HepG2 (cell line): ENCODE data around the gene IST1. TPM values are rescaled to one million over a fixed set of nuclear protein-coding genes. Genes with fewer than 3 reads are reported as not detected.

Experiments used
- EHMT2 ChIP-seq: fragments of 200-600 bp; sonication (generic); IDR thresholded peaks from 2 replicates; pipeline ENCODE4 v1.7.0; 2017; ENCODE audit warnings: antibody characterized with exemption, low read depth, low read length, borderline replicate concordance
- GPN1 ChIP-seq: sonication (generic); formaldehyde crosslinking; IDR thresholded peaks from 2 replicates; pipeline ENCODE4 v1.5.1; 2020; ENCODE audit warnings: missing genetic modification reagents, borderline replicate concordance
- GTF3A ChIP-seq: sonication (generic); formaldehyde crosslinking; conservative IDR thresholded peaks from 2 replicates; pipeline ENCODE4 v1.4.0; 2020; ENCODE audit warnings: mild to moderate bottlenecking, missing genetic modification reagents
- HIC2 ChIP-seq: sonication (generic); formaldehyde crosslinking; IDR thresholded peaks from 2 replicates; pipeline ENCODE4 v1.9.0; 2022; ENCODE audit warnings: low read depth, missing genetic modification reagents
- HNF1B ChIP-seq: sonication (generic); formaldehyde crosslinking; IDR thresholded peaks from 2 replicates; pipeline ENCODE4 v1.5.1; 2020; ENCODE audit warnings: mild to moderate bottlenecking, moderate library complexity, missing genetic modification reagents
- ISL2 ChIP-seq: sonication (generic); formaldehyde crosslinking; IDR thresholded peaks from 2 replicates; pipeline ENCODE4 v1.5.0; 2020; ENCODE audit warnings: missing genetic modification reagents
- KDM1A ChIP-seq: IDR thresholded peaks from 2 replicates; pipeline ENCODE4 v1.6.1; 2016; ENCODE audit warnings: missing compliant biosample characterization
- MAZ ChIP-seq, 2 experiments: sonication (generic) in 1 of 2; formaldehyde crosslinking in 1 of 2; IDR thresholded peaks; 2 replicates each; pipeline versions ENCODE4 v1.5.0 to v1.6.1; 2012 to 2020; ENCODE audit warnings: low read depth in 2 of 2, mild to moderate bottlenecking in 2 of 2, borderline replicate concordance in 1 of 2, improper control_type of control experiment in 1 of 2, low read length in 1 of 2, missing genetic modification reagents in 1 of 2, moderate library complexity in 1 of 2
- PTBP1 ChIP-seq: fragments of 200-400 bp; formaldehyde crosslinking; IDR thresholded peaks from 2 replicates; pipeline ENCODE4 v1.6.1; 2018; ENCODE audit warnings: low read length, low read depth; ENCODE audit not compliant: poor library complexity, severe bottlenecking
- SMC3 ChIP-seq: IDR thresholded peaks from 2 replicates; pipeline ENCODE4 v1.6.1; 2011; ENCODE audit warnings: low read length, improper control_type of control experiment
- SNAPC5 ChIP-seq: sonication (generic); formaldehyde crosslinking; IDR thresholded peaks from 2 replicates; pipeline ENCODE4 v1.8.1; 2023; ENCODE audit warnings: mild to moderate bottlenecking, missing genetic modification reagents, borderline replicate concordance
- SP1 ChIP-seq, 2 experiments: fragments of 450-650 bp in 1 of 2; sonication (generic) in 1 of 2; formaldehyde crosslinking in 1 of 2; IDR thresholded peaks; 2 replicates each; pipeline versions ENCODE4 v1.4.0 to v1.6.1; 2016 to 2020; ENCODE audit warnings: missing genetic modification reagents in 1 of 2
- ZNF350 ChIP-seq: sonication (generic); formaldehyde crosslinking; IDR thresholded peaks from 2 replicates; pipeline ENCODE4 v1.4.0; 2020; ENCODE audit warnings: mild to moderate bottlenecking, low read depth, missing genetic modification reagents, borderline replicate concordance
- ZNF512B ChIP-seq: sonication (generic); formaldehyde crosslinking; IDR thresholded peaks from 2 replicates; pipeline ENCODE4 v1.5.1; 2020; ENCODE audit warnings: missing genetic modification reagents, mild to moderate bottlenecking, borderline replicate concordance
- ZNF777 ChIP-seq: sonication (generic); formaldehyde crosslinking; IDR thresholded peaks from 2 replicates; pipeline ENCODE4 v1.4.0; 2020; ENCODE audit warnings: missing genetic modification reagents
- ZNF883 ChIP-seq: sonication (generic); formaldehyde crosslinking; IDR thresholded peaks from 2 replicates; pipeline ENCODE4 v1.5.1; 2020; ENCODE audit warnings: mild to moderate bottlenecking, missing genetic modification reagents; ENCODE audit errors: not compliant biosample characterization
- polyA plus RNA-seq, 8 experiments: library from polyadenylated mRNA; depleted of rRNA in 3 of 8; stranded (reverse) in 7 of 8; unstranded in 1 of 8; fragments of >200 nt; fragmentation: Illumina TruSeq in 4 of 8; extraction: Trizol in 4 of 8; gene quantifications; 2 replicates each; pipeline versions ENCODE4 v1.2.1 to v1.2.3, GENCODE V29; 2011 to 2016; ENCODE audit warnings: low read depth in 4 of 8, missing spikeins in 1 of 8, mixed read lengths in 1 of 8; ENCODE audit not compliant: insufficient read depth in 1 of 8
- total RNA-seq, 5 experiments: library from RNA; depleted of rRNA; stranded (reverse); fragments of >200 nt; fragmentation: Illumina TruSeq; extraction: Trizol; gene quantifications; 2 replicates each; pipeline ENCODE4 v1.2.3, GENCODE V29; 2016; ENCODE audit warnings: low read depth in 1 of 5
- TF ChIP-seq, protein P1 (sequence below): sonication (generic); formaldehyde crosslinking; IDR thresholded peaks from 2 replicates; pipeline ENCODE4 v1.4.0; 2020; ENCODE audit warnings: missing genetic modification reagents
- TF ChIP-seq, protein P2 (sequence below): sonication (generic); formaldehyde crosslinking; conservative IDR thresholded peaks from 2 replicates; pipeline ENCODE4 v1.8.1; 2023; ENCODE audit warnings: missing genetic modification reagents

The IST1 gene
- total and polyA plus RNA-seq, 2 of the 13 experiments (the other 11 are each of a cell fraction or from before 2014, with no cell fraction given), result 346 to 415 TPM

DNA sequence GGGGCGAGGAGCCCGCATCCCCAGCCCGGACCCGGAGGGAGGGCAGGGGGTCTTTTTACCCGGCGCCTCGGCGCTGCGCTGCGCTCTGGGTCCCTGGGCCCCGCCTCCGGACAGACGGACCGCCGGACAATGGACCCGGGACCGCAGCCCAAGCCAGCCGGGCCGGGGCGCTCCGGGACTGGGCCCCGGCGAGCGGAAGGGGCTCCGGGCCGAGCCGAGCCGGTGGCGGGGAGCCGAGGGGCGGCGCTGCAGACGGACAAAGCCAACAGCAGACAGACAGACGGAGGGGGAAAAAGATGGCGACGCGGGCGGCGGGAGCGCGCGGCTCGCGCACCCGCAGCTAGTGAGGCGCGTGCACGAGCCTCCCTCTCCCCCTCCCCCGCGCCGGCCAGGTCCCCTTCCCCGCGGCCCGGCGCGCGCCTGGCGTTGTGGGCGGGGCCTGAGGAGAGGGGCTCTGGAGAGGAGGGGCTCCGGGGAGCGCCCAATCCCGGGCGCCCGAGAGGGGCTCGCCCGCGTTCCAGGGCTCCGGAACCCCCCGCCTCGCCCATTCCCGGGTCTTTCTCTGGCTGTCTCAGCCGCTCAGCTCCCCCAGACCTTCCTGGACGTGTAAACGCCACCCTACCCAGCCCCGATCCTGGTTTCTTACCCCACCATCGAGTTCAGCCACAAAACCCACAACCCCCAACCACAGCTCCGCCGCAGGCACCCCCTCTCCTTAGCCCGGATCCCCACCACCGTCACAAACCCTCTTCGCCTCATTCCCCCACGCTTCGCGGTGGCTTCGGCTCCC, 11.3 kb upstream of the IST1 start, which contains the start of gene ZNF821 (continued):
- TF ChIP-seq GPN1 (CRISPR knock-in tag) (no peak), HIC2 (no peak), MAZ (IDR thresholded peaks at IDR 0.05; ENCODE audit: borderline replicate concordance, low read depth, low read length) (peak; percentile 83), MAZ (CRISPR knock-in tag; IDR thresholded peaks at IDR 0.05; ENCODE audit: low read depth) (peak; percentile 90), SMC3 (no peak), ZNF777 (CRISPR knock-in tag) (peak; percentile 95), PTBP1 (no peak), SP1 (IDR thresholded peaks at IDR 0.05) (no peak), SP1 (CRISPR knock-in tag; IDR thresholded peaks at IDR 0.05) (no peak; the same call in 1 of the 2 replicates), ISL2 (CRISPR knock-in tag) (peak; percentile 27; the same call in 1 of the 2 replicates), GTF3A (CRISPR knock-in tag) (0 out of 2 replicates have a peak, but pooled peaks have one; percentile 54), SNAPC5 (CRISPR knock-in tag) (no peak), ZNF883 (no peak), KDM1A (no peak), EHMT2 (no peak), ZNF512B (CRISPR knock-in tag) (no peak), HNF1B (peak; percentile 80), ZNF350 (CRISPR knock-in tag) (peak; percentile 20; the same call in 1 of the 2 replicates)
- TF ChIP-seq, protein P1, sequence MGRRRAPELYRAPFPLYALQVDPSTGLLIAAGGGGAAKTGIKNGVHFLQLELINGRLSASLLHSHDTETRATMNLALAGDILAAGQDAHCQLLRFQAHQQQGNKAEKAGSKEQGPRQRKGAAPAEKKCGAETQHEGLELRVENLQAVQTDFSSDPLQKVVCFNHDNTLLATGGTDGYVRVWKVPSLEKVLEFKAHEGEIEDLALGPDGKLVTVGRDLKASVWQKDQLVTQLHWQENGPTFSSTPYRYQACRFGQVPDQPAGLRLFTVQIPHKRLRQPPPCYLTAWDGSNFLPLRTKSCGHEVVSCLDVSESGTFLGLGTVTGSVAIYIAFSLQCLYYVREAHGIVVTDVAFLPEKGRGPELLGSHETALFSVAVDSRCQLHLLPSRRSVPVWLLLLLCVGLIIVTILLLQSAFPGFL (CRISPR knock-in tag), result no peak
- TF ChIP-seq, protein P2, sequence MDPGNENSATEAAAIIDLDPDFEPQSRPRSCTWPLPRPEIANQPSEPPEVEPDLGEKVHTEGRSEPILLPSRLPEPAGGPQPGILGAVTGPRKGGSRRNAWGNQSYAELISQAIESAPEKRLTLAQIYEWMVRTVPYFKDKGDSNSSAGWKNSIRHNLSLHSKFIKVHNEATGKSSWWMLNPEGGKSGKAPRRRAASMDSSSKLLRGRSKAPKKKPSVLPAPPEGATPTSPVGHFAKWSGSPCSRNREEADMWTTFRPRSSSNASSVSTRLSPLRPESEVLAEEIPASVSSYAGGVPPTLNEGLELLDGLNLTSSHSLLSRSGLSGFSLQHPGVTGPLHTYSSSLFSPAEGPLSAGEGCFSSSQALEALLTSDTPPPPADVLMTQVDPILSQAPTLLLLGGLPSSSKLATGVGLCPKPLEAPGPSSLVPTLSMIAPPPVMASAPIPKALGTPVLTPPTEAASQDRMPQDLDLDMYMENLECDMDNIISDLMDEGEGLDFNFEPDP (CRISPR knock-in tag), result no peak
